ENCODE data around the gene MACROH2A2.
A peak's percentile ranks its signal among the peaks of the same experiment; 100 is the strongest.

MACROH2A2 gene

DNA sequence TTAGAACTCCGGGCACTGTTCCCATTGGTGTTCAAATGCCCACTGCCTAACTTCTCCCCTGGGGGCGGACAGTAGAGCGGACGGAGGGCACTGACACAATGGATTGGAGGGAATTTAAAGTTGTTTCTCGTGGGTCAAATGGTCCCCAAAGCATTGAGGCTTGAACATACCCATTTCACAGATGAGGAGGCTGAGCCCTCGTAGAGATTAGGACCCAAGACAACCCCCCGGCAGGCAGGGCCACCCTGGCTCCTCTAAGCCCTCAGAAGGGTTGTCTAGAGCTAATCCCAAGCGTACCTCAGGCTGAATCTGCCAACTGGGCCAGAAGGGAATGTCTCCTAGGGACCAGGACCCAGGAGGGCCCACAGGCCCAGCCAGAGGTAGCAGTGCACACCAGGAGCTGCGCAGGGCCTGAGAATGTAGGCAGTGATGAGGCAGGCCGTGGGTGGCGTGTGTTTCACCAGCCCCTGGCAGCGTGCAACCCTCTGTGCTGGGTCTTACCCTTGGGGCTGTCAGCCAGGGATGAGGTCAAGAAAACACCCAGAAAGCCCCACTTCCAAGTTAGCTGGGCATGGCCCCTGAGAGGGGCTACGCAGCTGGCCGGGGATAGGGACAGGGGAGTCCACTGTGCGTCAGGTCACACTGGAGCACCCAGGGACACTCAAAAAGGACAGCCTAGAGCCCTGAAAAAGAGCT, 74.2 kb downstream of the MACROH2A2 start:
- FAIRE-seq (no peak), DNase-seq (ENCODE audit: low spot score) (no peak)

DNA sequence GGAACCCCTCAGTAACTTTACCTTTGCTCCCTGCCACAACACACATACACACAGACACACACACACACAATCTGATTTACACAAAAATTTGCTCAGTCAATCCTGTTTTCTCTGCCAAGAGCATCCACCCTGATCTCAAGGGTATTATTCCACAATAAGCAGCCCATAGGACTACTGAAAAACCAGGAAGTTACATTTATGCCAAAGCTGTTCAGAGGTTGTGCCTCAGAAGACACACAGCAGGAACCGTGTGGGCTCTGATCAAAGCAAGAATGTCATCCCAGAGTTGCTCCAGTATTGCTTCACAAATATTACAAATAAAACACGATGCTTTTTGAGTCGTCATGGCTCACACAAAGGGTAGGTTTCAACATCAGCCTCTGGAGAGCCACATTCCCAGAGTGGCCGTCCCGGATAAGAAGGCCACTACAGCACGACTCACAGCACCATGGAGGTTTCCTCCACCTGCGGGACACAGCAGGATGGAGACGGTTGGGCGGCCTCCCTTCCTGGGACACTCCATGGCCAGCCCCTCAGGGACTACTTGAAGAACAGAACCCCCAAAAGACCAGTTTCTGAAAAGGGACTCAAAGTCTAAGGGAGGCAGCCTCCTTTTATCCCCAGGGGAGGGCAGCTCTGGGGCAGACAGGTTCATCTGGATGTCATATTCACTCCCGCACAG, 78.4 kb downstream of the MACROH2A2 start:
- FAIRE-seq (no peak), DNase-seq (ENCODE audit: low spot score) (peak; percentile 44)

DNA sequence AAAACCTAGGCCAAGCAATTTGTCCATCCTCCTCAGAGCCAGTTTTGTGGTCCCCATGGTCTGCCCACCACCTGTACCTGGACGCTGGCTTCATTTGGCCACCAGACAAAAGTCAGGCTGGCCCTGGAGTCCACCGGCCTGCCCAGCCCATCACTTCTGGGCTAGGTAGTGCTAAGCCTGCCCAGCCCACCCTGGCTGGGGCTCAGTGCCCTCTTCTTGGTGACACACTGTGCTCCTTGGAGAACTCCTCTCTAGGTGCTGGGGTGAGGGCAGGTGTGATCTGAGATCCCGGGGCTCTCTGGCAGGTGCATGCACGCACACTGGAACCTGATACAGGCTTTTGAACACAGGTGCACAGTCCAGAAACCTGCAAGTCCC, 78.9 kb downstream of the MACROH2A2 start:
- DNase-seq (ENCODE audit: low spot score) (no peak), FAIRE-seq (no peak)

DNA sequence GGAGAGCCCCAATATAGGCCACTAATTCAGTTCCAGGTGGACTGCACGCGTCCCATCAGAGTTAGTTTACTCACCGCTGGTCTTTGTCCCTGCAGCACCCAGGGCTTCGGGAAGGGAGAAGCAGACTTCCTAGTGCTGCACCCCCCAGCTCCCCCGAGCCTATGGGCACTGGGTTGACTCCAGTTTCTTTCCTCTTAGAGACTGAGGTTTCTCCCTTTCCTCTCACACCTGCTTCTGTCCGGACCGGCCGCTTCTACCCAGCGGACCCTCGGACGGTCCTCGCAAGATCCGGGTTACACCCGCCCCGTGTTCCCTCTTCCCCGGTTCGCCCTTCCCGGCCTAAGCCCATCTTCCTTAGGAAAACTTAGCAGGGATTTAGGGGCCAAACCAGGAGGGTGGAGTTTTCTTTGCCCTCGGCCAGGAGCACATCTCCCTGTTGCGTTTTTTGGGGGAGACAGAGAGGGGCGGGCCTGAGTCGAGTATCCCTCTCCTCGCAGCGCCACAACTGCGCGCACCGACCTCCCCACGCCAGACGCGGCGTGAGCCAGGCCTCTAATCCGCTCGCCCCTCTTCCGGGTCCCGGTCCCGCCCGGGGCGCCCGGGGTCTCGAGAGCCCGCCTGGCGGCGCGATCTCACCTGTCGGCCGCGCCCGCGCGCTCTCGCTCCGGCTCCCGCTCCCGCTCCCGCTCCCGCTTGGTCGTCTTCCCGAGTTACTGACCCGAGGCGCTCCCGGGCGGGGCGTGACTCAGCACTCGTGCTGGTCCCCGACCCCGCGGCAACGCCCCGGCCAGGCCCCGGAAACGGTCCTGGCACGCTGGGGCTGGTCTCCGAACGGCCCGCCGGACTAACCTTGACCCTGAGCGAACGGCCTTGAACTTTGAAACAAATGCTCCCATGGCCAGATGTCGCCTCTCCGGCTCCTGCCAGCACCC, 79.7 kb downstream of the MACROH2A2 start, which contains the start of gene AIFM2:
AIFM2 (minus strand) TSS at position 728 of the 932 bp plus-strand sequence. CDS start 8,741 bp downstream, outside the sequence.
- FAIRE-seq (no peak), DNase-seq (ENCODE audit: low spot score) (peak; percentile 63)

DNA sequence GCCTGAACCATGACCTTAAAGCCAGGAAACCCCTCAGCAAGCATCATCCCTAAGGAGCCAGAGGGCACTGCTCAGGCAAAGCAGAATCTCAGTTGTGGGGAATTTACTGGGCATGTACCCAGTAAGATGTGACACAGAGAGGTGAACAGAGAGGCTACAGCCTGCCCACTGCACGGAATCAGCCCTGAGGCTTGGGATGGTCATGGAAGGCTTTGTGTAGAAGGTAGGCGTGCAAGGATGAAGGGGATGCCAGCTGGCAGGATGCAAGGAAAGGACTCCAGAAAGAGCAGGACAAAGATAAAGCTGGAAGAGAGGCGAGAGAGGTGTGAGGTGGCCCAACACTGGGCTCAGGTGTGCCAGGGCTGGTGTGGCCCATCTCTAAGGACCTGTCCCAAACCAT, 82.4 kb downstream of the MACROH2A2 start:
- no peak for DNase-seq (ENCODE audit: low spot score)
- no peak for FAIRE-seq

DNA sequence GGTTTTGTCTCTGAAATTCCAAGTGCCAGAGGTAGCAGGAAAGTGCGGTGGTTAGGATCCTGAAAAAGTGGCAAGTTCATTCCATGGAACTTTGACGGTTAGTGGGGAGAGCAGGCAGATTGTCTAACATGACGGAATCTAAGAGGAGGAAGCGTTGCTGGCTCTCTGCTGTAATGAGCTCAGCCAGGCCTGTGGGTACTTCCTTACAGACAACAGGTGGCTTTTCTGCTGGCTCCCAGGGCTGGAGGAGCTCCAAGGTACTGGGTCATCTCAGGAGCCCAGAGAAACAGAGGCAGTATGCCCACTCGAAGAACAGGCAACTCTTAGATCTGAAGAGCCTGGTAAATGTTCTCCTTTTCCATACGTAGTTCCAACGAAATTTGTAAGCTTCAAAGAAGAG, 83.0 kb downstream of the MACROH2A2 start:
- no peak for FAIRE-seq
- no peak for DNase-seq (ENCODE audit: low spot score)

DNA sequence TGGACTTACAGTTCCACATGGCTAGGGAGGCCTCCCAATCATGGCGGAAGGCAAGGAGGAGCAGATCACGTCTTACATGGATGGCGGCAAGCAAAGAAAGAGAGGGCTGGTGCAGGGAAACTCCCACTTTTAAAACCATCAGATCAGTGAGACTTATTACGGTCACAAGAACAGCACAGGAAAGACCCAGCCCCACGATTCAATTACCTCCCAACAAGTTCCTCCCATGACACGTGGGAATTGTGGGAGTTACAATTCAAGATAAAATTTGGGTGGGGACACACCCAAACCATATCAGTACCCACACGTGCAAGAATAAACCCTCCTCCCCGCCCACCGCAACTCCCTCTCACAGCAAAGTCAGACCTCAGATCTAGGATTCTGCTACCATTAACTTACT, 84.5 kb downstream of the MACROH2A2 start:
- no peak for FAIRE-seq
- no peak for DNase-seq (ENCODE audit: low spot score)

DNA sequence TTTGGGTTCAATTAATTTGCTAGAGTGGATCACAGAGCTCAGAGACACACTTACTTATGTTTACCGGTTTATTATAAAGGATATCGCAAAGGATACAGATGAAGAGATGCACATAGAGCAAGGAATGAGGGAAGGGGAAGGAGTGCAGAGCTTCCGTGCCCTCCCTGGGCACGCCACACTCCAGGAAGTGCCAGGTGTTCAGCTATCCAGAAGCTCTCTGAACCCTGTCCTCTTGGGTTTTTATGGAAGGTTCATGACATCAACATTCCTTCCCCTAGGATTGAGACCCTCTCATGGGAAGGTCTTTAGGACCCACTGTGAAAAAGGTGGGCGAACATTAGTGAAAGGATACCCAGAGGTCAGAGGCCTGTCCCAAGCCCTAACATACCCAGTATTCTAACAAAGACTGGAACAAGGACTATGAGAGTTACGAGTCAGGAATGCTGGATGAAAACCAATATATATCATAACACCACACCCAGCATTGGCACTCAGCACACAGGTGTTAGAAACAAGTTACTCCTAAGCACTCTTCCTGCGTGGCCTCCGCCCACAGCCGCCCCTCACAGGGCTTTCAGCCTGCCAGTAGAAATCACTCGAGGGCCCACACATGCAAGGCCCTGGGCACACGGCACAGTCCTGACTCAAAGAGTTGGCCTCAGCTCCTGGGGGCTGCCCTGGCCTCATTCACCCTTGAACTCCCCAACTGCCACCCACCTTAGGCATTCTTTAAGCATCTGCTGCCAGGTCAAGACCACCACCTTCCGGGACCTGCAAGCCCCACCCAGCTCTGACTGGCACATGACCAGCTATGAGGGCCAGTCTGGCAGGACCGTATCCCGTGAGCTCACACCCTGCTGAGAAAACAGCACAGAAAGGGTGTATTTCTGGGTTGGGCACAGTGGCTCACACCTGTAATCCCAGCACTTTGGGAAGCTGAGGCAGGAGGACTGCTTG, 85.6 kb downstream of the MACROH2A2 start:
- DNase-seq (ENCODE audit: low spot score) (no peak), FAIRE-seq (no peak)

DNA sequence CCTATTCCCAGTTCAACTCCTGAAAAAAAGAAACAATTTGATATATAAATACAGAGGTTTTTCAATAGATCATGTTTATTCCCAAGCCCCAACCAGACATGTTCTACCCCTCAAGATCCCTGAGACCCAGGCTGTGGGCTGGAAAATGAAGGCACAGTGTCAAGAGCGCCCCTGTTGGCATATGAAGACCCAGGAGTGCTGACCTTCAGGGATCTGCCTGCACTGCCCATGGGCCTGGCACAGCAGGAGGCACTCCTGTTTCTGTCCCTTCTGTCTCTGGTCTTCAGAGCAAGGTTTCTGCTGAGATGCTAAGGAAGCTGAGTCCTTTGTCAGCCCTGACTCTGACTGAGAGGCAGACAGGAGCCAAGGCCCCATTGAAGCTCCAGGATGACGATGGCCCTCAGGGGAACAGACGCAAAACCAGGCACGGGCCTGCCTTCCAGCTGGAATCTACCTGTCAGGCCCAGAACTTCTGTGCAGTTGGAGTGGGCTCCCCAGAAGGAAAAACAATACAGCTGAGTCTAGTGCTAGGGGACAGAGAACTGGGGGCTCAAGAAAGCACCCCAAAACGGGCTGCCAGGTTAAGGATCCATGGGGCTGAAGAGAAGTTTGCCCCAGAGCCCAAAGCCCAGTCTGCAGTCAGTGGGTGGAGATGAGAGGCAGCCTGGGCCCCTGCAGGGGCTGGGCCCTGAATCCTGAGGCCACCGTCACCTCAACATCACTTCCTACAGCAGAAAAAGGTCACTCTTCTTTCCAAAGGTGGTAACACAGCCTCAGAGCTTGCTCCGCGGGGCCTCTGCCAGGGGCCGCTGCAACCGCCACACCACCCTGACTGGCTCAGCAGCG, 86.7 kb downstream of the MACROH2A2 start:
- DNase-seq (ENCODE audit: low spot score) (no peak), FAIRE-seq (no peak)

DNA sequence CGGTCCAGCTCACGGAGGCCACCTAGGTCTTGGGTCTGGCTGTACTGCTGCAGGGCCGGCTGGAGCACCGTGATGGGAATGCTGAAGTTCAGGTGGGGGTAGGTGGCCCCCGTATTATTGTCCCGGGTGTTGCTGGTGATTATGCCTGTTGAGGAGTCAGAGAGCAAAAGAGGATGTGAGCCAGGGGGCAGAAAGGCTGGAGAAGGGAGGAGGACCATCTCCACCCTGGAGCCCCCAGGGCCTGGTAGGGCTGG, 87.3 kb downstream of the MACROH2A2 start:
- FAIRE-seq = no peak
- no peak for DNase-seq (ENCODE audit: low spot score)

DNA sequence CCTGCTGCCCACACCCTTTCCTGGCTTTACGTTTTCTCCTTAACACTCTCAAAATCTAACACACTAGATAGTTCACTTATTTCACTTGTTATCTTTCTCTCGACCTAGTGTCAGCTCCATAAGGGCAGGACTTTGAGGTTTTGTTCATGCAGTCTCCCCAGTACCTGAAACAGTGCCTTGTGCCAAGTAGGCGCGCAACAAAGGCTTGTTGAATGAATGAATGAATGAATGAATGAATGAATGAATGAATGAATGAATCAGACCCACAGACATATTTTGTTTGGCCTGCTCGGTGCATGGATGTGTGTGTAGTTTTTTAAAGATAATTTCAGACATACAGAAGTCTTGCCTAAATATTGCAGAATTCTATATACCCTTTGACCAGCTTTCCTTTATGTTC, 87.7 kb downstream of the MACROH2A2 start:
- FAIRE-seq (no peak), DNase-seq (ENCODE audit: low spot score) (no peak)

DNA sequence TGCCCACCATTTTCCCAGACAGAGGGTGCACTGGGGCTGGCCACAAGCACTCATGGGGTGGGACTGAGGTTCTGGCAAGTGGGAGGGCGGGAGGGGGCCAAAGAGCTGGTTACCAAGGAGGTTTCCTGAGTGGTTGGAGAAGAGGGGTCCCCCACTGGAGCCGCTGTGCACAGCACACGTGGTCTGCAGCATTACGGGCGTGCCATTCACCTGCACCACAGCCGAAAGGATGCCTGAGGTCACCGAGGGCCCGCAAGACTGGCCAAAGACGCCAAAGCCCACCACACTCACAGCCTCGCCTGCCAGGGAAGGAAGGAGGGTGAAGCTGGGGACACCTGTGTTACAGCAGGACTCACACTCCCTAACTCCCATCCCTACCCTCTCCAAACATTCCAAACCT, 89.9 kb downstream of the MACROH2A2 start:
- DNase-seq (ENCODE audit: low spot score) (no peak), FAIRE-seq (no peak)

DNA sequence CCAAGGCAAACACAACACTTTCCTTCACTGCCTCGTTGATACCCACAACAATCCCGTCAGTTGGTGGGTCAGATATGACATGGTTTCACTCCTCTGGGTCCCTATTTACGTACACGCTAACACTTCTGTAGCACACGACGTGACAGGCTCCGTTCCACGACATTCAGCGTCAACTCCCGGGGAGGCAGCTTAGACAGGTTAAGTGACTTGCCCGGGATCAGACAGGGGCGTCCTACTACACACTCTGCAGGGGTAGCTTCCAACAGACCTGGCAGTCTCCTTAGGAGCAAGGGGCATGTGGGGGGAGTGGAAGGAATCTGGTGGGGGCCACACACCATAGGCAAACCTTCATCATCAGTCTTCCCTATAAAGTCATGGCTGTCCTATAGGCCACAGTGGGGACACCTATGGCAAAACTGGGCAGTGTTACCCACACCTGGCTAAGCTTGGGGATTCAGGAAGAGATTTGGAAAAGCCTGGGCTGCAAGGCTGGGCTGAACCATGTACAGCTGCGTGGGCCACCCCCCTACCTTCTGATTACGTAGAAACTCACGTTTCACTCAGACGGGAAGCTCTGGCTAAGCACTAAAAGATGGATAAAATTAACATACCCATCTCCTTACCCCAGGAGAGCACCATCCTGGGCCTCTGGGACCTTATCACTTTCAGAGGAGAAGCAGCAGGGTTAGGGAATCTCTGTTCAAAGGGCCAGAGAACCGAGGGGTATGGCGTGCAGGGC, 91.9 kb downstream of the MACROH2A2 start:
- no peak for FAIRE-seq
- DNase-seq (ENCODE audit: low spot score) = no peak

DNA sequence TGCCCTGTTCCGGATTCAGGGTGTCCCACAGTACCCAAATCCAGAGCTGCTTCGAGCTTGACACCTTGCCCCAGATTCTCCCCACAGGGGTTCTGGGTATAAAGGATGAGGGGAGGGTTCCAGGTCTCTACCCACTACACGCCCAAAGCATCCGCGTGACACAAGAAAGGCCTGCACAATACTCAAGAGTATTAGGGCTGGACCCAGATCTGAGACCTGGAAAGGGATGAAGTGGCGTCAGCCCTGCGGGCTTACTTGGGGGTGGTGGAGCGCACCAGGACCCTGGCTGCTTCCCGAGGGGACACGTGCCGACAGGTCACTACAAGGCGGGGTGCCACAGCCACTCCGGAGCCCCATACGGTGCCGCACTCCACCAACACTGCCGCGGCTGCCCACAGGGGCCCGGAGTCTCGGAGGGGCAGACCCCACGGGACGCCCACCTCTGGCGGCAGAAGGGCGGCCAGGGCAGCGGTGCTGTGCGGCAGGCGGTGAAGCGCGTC, 92.6 kb downstream of the MACROH2A2 start:
- DNase-seq (ENCODE audit: low spot score) = no peak
- FAIRE-seq = no peak

DNA sequence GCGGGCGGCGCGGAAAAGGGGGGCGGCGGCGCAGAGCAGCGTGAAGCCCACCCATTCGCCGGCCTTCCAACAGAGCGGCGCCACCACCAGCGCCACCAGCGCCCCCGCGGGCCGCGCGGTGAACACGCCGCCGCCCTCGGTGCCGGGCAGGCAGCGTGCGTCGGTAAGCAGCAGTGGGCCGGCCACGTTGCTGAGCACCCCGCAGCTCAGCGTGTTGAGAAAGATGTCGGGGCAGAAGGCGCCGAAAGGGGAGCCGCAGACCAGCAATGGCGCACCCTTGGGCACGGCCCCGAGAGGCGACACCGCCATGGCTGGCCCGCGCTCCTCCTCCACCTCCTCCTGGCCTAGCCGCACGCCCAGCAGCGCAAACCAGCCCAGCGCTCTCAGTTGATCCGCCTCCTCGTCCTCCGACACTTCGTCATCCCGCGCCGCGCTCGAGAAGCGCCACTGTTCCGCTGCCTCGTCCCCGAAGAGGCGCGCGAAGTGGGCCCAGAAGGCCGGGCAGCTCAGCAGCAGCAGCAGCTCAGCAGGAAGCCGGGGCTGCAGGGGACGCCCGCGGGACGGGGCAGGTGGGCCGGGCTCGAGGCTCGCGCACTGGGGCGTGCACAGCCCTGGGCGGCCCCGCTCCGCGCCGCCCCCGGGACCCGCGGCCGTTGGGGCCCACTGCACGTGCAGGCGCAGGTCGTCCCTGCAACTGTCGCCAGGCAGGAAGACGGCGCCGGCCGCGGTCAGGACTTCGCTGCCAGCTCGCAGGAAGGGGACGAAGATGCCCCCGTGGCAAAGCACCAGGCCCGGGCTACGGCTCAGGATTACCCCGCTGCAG, 93.2 kb downstream of the MACROH2A2 start:
- no peak for FAIRE-seq

DNA sequence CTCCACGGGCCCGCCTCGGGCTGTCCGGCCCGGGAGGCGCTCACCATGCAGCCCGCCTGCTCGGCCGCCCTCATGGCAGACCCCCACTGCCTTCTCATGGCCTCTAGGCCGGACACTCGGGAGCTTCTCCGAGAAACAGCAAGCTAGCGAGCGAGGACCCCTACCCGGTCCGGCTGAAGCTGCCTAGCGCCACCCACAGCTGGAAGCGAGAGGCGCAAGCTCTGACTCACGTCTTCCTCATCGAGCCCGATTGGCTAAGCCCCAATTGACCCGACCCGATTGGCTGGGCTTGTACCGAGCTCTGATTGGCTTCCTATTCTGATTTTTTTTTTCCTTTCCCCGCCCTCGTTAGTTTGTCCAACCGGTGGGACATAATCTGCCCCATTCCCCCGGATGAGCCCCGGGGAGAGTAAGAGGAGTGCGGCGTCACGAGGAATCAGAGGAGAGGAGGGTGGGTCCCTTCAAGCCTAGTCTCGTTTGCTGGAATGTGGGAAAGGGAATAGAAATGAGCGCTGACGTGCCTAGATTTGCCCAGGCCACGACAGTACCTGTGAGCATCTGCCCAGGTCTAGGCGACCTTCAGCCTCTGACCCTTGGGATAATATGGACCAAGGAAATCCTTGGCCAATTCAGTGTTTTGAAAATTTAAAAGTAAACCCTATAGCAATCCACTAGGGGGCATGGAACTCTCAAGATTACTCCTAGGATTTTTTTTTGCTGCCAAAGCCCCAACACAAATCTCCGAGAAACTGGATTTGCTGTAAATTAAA, 94.0 kb downstream of the MACROH2A2 start, which contains the start of gene TYSND1:
TYSND1 (minus strand) TSS at position 212 of the 770 bp plus-strand sequence; CDS start at position 98, 114 bp downstream.
- FAIRE-seq = peak; percentile 91
- DNase-seq (ENCODE audit: low spot score) = peak; percentile 95

More for the DNA sequence above, 93.2 kb downstream of the MACROH2A2 start:
- peak; percentile 42 for DNase-seq (ENCODE audit: low spot score)

DNA sequence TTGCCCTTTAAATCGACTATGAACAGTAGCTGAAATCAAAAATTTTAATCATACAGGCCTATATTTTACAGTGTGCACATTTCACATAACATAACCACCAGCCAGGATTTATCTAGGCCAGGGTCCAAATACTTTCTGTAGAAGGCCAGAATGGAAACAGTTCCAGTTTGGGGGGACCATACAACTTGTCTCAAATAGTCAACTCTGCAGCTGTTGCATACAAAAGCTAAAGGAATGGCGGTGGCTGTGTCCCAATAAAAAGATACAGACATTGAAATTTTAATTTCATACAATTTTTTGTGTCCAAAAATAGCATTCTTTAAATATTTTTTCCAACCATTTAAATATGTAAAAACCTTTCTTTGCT, 94.6 kb downstream of the MACROH2A2 start:
- no peak for FAIRE-seq

DNA sequence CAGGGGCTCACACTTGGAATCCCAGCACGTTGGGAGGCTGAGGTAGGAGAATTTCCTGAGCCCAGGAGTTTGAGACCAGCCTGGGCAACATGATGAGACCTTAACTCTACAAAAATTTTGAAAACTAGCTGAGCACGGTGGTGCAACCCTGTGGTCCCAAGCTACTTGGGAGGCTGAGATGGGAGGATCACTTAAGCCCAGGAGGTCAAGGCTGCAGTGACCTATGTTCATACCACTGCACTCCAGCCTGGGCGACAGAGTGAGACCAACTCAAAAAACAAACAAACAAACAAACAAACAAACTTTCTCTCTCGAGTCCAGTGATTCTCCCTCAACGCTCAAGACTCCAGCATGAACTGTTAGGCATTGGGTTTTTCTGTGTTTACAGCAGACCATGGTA, 95.9 kb downstream of the MACROH2A2 start:
- no peak for DNase-seq (ENCODE audit: low spot score)
- no peak for FAIRE-seq

More for the DNA sequence above, 94.6 kb downstream of the MACROH2A2 start:
- DNase-seq (ENCODE audit: low spot score) = no peak
